ENCODE data around the gene CPM.
"Not testable (repeated sequence)": the region's sequence is repeated elsewhere in the genome, so short reads cannot be mapped to it uniquely, and the experiment has no call there.

The CPM gene

DNA sequence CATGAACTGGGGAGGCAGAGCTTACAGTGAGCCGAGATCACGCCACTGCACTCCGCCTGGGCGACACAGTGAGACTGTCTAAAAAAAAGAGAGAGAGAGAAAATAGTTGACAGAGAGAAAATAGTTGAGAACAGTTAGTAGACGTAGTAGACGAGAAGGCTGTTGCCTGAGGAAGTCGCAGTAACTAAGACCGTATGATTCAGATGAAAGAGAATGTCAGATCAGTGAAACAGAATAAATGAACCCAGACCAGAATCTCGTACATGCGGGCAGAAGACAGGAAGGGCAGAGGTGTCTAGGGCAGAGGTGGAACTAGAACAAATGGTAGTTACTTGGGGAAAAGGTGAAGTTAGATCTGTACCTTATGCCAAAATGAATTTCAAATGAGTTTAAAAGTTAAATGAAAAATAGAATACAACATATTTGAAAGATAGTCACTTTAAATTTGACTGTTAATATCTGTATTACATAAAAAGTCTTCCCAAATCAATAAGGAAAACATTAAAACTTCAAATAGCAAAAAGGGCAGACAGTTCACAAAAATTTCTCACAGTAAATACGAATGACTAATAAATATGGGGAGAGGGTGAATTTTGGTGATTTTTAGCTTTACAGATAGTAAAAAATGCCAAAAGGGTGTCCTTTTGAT lies 107.3 kb downstream of the CPM start:
- no peak for DNase-seq (ENCODE audit: low spot score)

DNA sequence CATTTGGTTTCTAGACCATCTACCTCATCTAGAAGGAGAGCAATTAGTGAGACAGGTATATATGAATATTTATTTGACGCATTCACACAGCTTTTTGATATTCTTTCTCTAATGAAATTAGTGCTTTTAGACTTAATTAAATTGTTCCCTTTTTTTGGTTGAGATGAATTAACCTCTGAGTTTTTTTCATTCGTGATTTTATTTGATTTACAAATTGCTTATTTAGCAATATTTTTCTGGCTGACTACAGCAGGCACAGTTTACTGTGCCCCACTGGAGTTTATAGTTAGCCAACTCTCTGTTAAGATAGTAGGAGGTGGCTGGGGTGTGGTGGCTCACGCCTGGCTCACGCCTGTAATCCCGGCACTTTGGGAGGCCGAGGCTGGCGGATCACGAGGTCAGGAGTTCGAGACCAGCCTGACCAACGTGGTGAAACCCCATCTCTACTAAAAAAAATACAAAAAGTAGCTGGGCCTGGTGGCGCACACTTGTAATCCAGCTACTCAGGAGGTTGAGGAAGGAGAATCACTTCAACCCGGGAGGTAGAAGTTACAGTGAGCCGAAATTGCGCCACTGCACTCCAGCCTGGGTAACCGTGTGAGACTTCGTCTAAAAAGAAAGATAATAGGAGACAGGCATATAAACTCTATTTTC lies 108.2 kb downstream of the CPM start:
- no peak for DNase-seq (ENCODE audit: low spot score)

DNA sequence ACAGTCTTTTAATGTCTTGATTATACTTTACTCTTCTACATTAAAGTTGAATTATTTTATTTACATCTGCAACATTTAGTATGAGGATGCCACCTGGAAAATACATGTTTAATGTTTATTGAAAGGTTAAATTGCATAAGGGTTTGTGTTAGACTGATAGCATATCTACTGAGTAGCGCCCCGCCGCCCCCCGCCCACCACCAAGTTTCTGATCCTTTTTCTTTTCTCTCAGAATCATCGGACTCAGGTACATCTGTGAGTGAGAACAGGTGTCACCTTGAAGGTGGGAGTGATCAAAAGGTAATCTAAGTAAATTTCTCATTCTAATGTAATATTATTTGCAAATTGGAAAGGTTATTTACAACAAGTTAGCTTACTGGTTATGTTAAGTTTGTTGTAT lies 108.8 kb downstream of the CPM start:
- DNase-seq (ENCODE audit: low spot score): no peak

DNA sequence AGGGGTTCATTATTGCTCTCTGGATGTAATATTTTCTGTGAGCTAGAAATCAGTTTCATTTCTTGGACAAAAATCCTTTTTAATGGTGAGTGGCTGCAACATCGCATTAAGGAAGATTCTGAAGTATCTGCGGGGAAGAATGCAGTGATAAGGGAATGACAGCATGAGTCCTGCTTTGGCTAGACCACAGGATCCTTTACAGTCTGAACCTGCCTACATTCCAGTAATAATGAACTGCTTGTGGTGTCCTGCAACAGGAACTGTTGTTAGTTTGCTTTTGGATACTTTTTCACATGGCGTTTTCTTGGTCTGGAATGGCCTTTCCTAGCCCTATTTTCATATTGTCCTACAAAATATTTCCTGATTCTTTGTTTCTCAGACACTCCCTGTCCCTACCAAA lies 109.3 kb downstream of the CPM start:
- DNase-seq (ENCODE audit: low spot score): no peak

DNA sequence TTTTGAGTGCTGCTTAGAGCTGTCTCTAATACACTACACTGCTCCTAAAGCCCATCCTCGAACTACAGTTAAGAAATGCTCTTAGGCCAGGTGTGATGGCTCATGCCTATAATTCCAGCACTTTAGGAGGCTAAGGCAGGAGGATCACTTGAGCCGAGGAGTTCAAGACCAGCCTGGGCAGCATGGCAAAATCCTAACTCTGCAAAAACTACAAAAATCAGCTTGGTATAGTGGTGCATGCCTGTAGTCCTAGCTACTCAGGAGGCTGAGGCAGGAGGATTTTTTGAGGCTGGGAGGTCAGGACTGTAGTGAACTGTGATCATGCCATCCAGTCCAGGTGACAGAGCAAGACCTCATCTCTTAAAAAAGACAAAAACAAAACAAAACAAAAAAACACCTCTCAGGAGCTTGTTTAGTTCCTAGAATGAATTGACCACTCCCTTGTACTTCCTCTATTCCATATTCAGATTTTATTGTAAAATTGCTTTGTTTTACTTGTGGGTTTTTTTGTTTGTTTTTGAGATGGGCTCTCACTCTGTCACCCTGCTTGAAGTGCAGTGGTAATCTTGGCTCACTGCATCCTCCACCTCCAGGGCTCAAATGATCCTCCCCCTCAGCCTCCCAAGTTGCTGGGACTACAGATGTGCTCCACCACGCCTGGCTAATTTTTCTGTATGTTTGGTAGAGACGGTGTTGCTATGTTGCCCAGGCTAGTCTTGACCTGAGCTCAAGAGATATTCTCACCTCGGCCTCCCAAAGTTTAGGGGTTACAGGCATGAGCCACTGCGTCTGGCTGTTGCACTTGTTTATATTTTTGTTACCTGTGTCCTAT lies 111.4 kb downstream of the CPM start:
- DNase-seq (ENCODE audit: low spot score): no peak

DNA sequence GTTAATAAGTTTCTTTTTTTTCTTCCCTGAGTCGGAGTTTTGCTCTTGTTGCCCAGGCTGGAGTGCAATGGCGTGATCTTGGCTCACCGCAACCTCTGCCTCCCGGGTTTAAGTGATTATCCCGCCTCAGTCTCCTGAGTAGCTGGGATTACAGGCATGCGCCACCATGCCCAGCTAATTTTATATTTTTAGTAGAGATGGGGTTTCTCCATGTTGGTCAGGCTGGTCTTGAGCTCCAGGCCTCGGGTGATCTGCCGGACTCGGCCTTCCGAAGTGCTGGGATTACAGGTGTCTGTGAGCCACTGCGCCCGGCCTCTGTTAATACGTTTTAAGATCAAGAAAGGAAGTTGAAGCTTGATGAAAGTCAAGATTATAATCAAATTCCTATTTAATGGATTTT lies 113.5 kb downstream of the CPM start:
- DNase-seq (ENCODE audit: low spot score): not testable (repeated sequence)

DNA sequence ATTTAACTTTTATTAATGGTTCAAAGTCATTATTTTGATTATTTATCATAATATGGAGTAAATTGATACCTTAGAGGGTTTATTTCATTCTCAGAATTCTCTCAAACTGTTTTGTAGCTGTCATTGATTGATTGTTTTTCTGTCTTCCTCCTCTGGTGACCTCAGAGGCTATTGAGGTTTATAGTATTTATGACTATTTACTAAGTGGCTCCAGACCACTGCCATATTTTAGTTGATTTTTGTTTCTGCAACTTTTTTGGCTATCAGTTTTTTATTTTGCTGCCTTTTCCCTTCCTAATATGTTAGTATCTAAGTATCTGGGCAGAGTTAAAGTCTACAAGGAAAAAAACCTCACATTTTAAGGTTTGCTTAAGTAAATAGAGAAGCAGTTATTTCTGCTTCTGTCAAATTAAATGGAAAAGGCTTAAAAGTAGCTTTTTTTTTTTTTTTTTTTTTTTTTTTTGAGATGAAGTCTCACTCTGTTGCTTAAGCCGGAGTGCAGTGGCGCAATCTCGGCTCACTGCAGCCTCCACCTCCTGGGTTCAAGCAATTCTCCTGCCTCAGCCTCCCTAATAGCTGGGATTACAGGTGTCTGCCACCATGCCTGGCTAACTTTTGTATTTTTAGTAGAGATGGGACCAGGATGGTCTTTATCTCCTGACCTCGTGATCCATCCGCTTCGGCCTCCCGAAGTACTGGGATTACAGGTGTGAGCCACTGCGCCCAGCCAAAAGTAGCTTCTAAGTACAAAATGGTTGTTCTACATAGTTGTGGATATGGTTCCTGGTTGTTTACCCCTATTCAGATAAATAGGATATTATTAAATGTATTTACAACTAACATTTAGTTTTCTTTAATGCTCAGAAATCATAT lies 116.8 kb downstream of the CPM start:
- no peak for DNase-seq (ENCODE audit: low spot score)

DNA sequence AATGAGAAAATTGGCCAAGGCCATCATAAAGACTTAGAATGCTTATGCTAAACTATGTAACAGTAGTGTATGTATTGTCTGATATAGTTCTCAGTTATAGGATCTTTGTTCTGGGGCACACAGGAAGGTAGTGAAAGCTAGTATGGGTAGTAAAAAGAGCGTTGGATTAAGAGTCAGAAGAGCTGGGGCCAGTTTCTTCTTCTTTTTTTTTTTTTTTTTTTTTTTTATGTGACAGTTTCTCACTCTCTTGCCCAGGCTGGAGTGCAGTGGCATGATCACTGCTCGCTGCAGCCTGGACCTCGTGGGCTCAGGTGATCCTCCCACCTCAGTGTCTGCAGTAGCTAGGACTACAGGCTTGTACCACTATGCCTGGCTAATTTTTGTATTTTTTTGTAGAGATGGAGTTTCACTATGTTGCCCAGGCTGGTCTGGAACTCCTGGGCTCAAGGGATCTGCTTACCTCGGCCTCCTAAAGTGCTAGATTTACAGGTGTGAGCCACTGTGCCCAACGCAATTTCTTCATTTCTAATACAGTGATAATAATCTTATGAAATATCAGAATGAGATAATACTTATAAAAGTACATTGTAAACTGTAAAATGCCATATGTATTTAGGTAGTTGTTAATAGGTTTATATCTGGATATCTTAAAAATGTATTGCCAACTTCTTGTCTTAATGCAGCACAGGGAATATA lies 117.6 kb downstream of the CPM start:
- DNase-seq (ENCODE audit: low spot score): no peak

DNA sequence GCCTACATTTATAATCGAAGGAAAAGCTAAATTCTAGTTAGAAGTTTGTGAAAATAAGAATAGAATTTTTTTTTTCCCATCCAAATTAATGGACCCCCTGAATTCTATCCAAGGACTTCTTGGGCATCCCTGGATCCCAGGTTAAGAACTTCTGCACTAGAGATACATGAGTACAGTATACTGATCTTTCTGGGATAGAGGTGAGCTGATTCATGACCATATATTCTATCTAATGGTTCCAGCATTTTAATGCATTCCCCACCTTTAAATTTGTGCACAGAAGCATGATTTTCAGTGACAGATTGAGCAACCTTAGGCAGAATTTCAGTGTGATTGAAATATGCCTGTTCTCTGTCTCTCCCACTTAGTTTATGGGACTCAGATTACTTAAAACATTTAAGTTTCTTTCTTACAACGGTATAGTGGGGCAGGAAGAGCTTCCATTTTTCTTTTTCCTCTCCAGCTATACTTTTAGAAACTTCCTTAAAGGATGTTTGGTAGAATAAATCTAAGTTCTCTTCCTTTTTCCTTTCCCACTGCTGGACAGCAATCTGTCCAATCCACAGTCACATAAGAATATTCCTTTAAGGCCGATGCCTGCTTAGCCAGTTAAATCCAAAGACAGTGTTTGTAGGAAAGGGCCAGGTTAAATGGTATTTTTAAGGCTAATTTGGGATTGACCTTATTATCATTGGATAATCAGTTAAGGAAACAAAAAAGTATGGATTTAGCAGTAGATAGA lies 118.3 kb downstream of the CPM start:
- DNase-seq (ENCODE audit: low spot score): no peak

DNA sequence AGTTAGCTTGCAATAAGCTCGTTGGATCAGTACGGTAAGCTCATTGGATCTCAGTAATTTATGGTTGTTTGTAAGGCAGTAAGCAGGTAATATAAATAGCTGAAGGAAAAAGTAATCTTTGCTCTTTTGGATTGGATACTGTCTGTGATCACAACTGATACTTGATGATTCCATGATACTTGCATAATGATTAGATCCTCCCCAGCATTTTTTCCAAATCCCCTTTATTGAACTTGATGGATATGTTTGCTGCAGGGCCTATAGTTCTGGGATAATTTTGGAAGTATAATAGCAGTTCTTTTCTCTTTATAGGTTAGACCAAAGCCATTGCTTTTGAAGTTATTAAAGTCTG lies 119.8 kb downstream of the CPM start:
- no peak for DNase-seq (ENCODE audit: low spot score)

DNA sequence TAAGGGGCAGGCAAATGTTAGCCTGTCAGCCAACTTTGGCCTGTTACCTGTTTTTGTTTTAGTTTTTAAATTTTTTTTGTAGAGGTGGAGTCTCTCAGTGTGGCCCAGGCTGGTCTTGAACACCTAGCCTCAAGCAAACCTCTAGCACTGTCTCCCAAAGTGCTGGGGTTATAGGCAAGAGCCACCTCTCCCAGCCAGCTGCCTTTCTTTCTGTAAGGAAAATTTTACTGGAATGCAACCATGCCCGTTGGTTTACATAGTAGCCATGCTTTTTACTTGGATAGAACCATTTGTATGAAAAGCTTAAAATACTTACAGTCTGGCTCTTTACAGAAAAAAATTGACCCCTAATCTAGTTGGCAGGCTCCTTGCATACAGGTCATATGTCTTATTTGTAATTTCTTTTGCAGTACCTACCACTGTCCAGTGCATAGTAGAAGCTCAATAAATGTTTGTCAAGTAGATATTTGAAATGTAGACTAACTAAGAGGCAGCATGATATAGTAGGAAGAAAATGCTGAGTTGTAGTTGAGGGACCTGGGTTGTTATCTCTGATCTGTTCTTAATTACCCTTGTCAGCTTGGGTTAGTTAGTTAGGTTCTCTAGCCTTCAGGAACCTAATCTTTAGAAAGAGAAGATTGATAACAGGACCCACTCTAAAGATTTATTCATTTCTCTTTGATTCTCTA lies 120.3 kb downstream of the CPM start:
- DNase-seq (ENCODE audit: low spot score): no peak

DNA sequence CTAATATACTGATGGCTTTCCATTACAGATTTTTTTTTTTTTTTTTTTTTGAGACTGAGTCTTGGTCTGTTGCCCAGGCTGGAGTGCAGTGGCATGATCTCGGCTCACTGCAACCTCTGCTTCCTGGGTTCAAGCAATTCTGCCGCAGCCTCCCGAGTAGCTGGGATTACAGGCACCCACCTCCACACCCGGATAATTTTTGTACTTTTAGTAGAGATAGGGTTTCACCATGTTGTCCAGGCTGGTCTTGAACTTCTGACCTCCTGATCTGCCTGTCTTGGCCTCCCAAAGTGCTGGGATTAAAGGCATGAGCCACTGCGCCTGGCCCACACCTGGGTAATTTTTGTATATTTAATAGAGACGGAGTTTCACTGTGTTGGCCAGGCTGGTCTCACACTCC lies 121.4 kb downstream of the CPM start:
- not testable (repeated sequence) for DNase-seq (ENCODE audit: low spot score)

DNA sequence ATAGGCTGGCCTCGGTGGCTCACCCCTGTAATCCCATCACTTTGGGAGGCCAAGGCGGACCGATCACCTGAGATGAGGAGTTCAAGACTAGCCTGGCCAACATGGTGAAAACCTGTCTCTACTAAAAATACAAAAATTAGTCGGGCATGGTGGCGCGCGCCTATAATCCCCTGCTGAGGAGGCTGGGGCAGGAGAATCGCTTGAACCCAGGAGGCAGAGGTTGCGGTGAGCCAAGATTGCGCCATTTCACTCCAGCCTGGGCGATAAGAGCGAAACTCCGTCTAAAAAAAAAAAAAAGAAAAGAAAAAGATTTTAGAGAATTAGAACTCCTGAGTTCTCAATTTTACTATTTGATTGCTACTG lies 123.0 kb downstream of the CPM start:
- DNase-seq (ENCODE audit: low spot score): not testable (repeated sequence)

DNA sequence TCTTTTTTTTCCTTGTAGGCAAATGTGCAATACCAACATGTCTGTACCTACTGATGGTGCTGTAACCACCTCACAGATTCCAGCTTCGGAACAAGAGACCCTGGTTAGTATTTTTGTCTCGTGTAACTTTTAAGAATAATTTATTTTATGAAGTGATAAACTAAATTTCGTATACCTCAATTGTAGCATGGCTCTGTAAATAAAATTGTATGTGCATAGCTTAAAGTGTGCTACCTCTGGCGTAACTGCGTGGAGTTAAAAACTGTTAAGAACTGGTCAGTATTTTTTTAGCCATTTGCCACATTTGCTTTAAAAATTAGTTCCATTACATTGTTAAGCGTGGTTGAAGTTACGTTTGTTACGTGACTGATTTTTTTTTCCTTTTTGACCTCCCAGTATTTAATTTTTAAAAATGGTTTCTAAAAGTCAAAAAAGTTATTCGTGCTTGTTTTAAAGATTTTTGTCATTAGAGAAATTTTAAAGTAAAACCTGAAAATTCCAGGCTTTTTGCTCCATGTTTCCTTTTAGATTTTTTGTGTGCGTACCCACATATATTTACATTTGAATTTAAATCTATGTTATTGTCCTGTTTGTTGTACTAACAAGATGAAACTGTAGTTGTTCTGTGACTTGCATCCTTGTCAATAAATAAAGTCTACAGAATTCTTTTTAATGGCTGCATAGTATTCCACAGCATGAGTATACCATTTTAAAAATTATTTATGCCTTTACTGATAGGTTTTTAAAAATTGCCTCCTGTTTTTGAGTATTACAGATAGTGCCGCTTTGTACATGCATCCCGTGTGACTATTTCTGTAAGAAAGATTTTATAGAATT lies 123.6 kb downstream of the CPM start:
- DNase-seq (ENCODE audit: low spot score): no peak

DNA sequence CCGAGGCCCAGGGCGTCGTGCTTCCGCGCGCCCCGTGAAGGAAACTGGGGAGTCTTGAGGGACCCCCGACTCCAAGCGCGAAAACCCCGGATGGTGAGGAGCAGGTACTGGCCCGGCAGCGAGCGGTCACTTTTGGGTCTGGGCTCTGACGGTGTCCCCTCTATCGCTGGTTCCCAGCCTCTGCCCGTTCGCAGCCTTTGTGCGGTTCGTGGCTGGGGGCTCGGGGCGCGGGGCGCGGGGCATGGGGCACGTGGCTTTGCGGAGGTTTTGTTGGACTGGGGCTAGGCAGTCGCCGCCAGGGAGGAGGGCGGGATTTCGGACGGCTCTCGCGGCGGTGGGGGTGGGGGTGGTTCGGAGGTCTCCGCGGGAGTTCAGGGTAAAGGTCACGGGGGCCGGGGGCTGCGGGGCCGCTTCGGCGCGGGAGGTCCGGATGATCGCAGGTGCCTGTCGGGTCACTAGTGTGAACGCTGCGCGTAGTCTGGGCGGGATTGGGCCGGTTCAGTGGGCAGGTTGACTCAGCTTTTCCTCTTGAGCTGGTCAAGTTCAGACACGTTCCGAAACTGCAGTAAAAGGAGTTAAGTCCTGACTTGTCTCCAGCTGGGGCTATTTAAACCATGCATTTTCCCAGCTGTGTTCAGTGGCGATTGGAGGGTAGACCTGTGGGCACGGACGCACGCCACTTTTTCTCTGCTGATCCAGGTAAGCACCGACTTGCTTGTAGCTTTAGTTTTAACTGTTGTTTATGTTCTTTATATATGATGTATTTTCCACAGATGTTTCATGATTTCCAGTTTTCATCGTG lies 124.4 kb downstream of the CPM start:
- DNase-seq (ENCODE audit: low spot score): peak; percentile 39

DNA sequence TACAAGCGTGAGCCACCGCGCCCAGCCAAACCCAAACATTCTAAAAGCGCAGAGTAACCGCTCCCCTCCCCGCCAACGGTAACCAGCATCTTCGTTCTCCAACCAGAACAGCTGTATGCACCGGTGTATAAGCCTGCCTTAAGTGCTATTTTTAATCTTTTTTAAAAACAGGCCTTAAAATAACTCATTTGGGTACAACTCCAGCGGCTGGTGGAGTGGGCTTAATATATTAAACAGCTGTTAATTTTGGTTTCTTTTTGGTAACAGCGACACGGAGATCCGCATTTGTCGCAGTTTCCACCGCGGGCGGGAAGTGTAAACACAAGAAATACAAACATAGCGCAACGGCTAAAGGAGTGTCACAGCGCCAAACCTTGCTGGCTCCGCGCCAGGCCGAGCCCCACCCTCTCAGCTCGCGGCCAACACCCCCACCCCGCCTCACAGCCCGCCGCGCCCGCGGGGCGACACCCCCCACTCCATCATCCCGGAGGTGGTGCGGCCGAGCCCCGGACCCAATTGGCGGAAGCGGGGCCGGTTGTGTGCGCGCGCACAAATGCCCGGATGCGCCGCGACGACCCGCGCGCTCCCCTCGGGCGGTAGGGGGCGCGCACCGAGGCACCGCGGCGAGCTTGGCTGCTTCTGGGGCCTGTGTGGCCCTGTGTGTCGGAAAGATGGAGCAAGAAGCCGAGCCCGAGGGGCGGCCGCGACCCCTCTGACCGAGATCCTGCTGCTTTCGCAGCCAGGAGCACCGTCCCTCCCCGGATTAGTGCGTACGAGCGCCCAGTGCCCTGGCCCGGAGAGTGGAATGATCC lies 125.2 kb downstream of the CPM start, which contains the start of gene MDM2:
MDM2 (plus strand) TSS at position 602 of the 812 bp plus-strand sequence. CDS start 301 bp downstream, outside the sequence.
- peak; percentile 96 for DNase-seq (ENCODE audit: low spot score)

DNA sequence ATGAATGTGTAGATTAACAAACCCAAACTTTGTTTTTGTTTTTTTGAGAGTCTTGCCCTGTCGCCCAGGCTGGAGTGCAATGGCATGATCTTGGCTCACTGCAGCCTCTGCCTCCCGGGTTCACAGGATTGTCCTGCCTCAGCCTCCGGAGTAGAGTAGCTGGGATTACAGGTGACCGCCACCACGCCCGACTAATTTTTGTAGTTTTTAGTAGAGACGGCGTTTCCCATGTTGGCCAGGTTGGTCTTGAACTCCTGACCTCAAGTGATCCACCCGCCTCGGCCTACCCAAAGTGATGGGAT lies 125.7 kb downstream of the CPM start:
- DNase-seq (ENCODE audit: low spot score): not testable (repeated sequence)

Data from CD4-positive, alpha-beta T cell treated with Interleukin-6 at 100 ng/mL for 8 hours (primary cell).